ENCODE results near the gene PHACTR1. TPM values are rescaled to one million over a fixed set of nuclear protein-coding genes. Genes with fewer than 3 reads are reported as not detected.

The PHACTR1 gene
- total and polyA plus RNA-seq, 2 of the 4 experiments (the other 2 are of a cell fraction) = not detected

DNA sequence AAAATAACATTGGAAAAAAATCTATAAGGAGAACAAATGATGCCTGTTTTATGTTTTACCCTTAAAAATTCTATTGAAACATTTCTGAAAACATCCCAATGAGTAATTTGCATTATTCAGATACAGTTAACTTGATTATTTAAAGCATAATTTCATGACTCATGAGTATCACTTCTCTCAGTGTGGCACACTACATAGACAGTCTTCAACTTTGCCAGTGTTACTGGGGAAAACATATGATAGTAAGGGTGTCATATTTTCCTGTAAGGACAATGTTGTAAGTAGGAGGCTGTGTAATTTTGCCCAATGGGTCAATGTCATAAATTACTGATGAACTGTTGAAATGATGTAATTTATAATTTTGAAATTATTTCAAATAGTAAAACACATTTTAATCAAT, 125.5 kb downstream of the PHACTR1 start:
- in situ Hi-C loops (cut with MboI; ENCODE audit: low sequenced_read_pairs) = no loop called here
- Histone ChIP-seq H3K36me3 (ENCODE audit: control insufficient read depth, insufficient read depth, low read length) (no peaks in the 10 kb centered on the region), H3K9me3 (ENCODE audit: control insufficient read depth, insufficient read depth, low read length) (peaks cover 7% of the 10 kb centered on the region), H3K14ac (replicated peaks; ENCODE audit: low read depth, low read length) (no peak overlapping the region), H4K91ac (ENCODE audit: insufficient read depth, low read depth, low read length) (no peak overlapping the region), H2AFZ (replicated peaks; ENCODE audit: low read length, poor library complexity) (no peak overlapping the region), H4K20me1 (ENCODE audit: insufficient read depth, low read length) (no peaks in the 10 kb centered on the region), H3K4me3 (ENCODE audit: insufficient read depth, low read depth, low read length) (no peak overlapping the region), H3K9ac (ENCODE audit: low read depth, low read length) (no peak overlapping the region), H3K56ac (ENCODE audit: extremely low read depth, insufficient read depth, low read length) (no peak overlapping the region), H2AK9ac (replicated peaks; ENCODE audit: low read depth, low read length, poor library complexity) (no peak overlapping the region), H3K23ac (ENCODE audit: low read depth, low read length) (no peak overlapping the region), H2AK5ac (ENCODE audit: low read depth, low read length) (no peak overlapping the region), H4K8ac (ENCODE audit: low read depth in 2 of 2, low read length in 2 of 2) (no peak overlapping the region), H3K27ac (ENCODE audit: insufficient read depth, low read length) (no peak overlapping the region), H3K27me3 (ENCODE audit: control insufficient read depth, insufficient read depth, low read length) (no peaks in the 10 kb centered on the region), H3K18ac (ENCODE audit: low read depth, low read length) (no peak overlapping the region), H2BK20ac (ENCODE audit: low read depth, low read length) (no peak overlapping the region), H3K4me2 (ENCODE audit: low read depth, low read length) (no peak overlapping the region), H3K79me1 (ENCODE audit: low read depth in 1 of 2, low read length in 2 of 2) (no peaks in the 10 kb centered on the region), H3K4me1 (ENCODE audit: control insufficient read depth, insufficient read depth, low read length) (no peaks in the 10 kb centered on the region), H2BK120ac (ENCODE audit: low read depth, low read length) (no peak overlapping the region), H2BK5ac (ENCODE audit: low read depth, low read length, poor library complexity, severe bottlenecking) (no peak overlapping the region), H3K9me1 (ENCODE audit: insufficient read depth, low read length) (no peaks in the 10 kb centered on the region), H2BK15ac (ENCODE audit: low read depth, low read length) (no peak overlapping the region), H4K5ac (ENCODE audit: low read depth, low read length) (no peak overlapping the region), H3K4ac (ENCODE audit: low read depth, low read length) (no peak overlapping the region)
- POLR2A ChIA-PET (ENCODE audit: unreplicated experiment) = no interaction called here
- DNase-seq (no peak), ATAC-seq (ENCODE audit: low read depth) (no peak)
- dilution Hi-C loops (cut with HindIII; ENCODE audit: low sequenced_read_pairs, unreplicated experiment) = no loop called here
- intact Hi-C loops (cut with micrococcal nuclease) = no loop called here
- BruUV-seq (replicated peaks) = no TSS peak
- CTCF ChIA-PET = no interaction called here
- no peak for TF ChIP-seq FOS (IDR thresholded peaks at IDR 0.05; ENCODE audit: low read depth, low read length)
- TF ChIP-seq RFX5 (IDR thresholded peaks at IDR 0.05; ENCODE audit: low read depth, low read length) = no peak
- TF ChIP-seq RCOR1 (IDR thresholded peaks at IDR 0.05; ENCODE audit: insufficient replicate concordance, low read length) = no peak
- no peak for TF ChIP-seq MAZ (IDR thresholded peaks at IDR 0.05; ENCODE audit: borderline replicate concordance, low read depth, low read length)
- TF ChIP-seq CHD1 (IDR thresholded peaks at IDR 0.05; ENCODE audit: low read depth, low read length) = no peak
- TF ChIP-seq, protein P1, sequence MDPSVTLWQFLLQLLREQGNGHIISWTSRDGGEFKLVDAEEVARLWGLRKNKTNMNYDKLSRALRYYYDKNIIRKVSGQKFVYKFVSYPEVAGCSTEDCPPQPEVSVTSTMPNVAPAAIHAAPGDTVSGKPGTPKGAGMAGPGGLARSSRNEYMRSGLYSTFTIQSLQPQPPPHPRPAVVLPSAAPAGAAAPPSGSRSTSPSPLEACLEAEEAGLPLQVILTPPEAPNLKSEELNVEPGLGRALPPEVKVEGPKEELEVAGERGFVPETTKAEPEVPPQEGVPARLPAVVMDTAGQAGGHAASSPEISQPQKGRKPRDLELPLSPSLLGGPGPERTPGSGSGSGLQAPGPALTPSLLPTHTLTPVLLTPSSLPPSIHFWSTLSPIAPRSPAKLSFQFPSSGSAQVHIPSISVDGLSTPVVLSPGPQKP (IDR thresholded peaks at IDR 0.05; ENCODE audit: borderline replicate concordance, low read depth, low read length) = no peak
- TF ChIP-seq, protein P2, sequence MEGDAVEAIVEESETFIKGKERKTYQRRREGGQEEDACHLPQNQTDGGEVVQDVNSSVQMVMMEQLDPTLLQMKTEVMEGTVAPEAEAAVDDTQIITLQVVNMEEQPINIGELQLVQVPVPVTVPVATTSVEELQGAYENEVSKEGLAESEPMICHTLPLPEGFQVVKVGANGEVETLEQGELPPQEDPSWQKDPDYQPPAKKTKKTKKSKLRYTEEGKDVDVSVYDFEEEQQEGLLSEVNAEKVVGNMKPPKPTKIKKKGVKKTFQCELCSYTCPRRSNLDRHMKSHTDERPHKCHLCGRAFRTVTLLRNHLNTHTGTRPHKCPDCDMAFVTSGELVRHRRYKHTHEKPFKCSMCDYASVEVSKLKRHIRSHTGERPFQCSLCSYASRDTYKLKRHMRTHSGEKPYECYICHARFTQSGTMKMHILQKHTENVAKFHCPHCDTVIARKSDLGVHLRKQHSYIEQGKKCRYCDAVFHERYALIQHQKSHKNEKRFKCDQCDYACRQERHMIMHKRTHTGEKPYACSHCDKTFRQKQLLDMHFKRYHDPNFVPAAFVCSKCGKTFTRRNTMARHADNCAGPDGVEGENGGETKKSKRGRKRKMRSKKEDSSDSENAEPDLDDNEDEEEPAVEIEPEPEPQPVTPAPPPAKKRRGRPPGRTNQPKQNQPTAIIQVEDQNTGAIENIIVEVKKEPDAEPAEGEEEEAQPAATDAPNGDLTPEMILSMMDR (conservative IDR thresholded peaks at IDR 0.05; ENCODE audit: low read depth, low read length) = no peak
- TF ChIP-seq MXI1 (IDR thresholded peaks at IDR 0.05; ENCODE audit: borderline replicate concordance, low read depth, low read length) = no peak
- no peak for TF ChIP-seq BHLHE40 (IDR thresholded peaks at IDR 0.05; ENCODE audit: low read depth, low read length)
- no peak for TF ChIP-seq MAFK (IDR thresholded peaks at IDR 0.05; ENCODE audit: low read depth, low read length)
- TF ChIP-seq SMC3 (IDR thresholded peaks at IDR 0.05; ENCODE audit: low read depth, low read length) = no peak
- no peak for TF ChIP-seq NFE2L2 (IDR thresholded peaks at IDR 0.05; ENCODE audit: low read depth, low read length)
- TF ChIP-seq CEBPB (IDR thresholded peaks at IDR 0.05; ENCODE audit: low read depth, low read length) = no peak
